NCI-H2227 treated with DMSO at 0.1 percent for 48 hours (cell line): Measurements from ENCODE around the gene CDH16.

Experiments
- DNase-seq: peaks from one replicate; lab custom pipeline; 2025; lab: John Stamatoyannopoulos, UW

Gene CDH16

GRCh38 chr16:66926961-66927436 lies 8.3 kb upstream of the CDH16 start:
- DNase-seq, result no peak

GRCh38 chr16:66926171-66926947 lies 7.7 kb upstream of the CDH16 start:
- DNase-seq, result no peak

GRCh38 chr16:66925322-66925840 lies 6.7 kb upstream of the CDH16 start, which contains the start of gene RRAD:
Gene RRAD, minus strand, starts transcription at chr16:66925535. Its CDS starts 356 bp downstream, at chr16:66925179.
- no peak for DNase-seq

GRCh38 chr16:66924527-66925321 lies 6.0 kb upstream of the CDH16 start:
- DNase-seq, result no peak

GRCh38 chr16:66923866-66924265 lies 5.2 kb upstream of the CDH16 start:
- no peak for DNase-seq

GRCh38 chr16:66923247-66923731 lies 4.6 kb upstream of the CDH16 start:
- no peak for DNase-seq

GRCh38 chr16:66921729-66922450 lies 3.2 kb upstream of the CDH16 start:
- no peak for DNase-seq

GRCh38 chr16:66920924-66921680 lies 2.4 kb upstream of the CDH16 start:
- no peak for DNase-seq

GRCh38 chr16:66920299-66920590 lies 1.6 kb upstream of the CDH16 start:
- DNase-seq, result no peak

- no peak for DNase-seq
These were observed 1.0 kb upstream of the CDH16 start for GRCh38 chr16:66919569-66920298.

GRCh38 chr16:66918355-66918754 lies 330 bp downstream of the CDH16 start:
- no peak for DNase-seq

- no peak for DNase-seq
These were observed 944 bp downstream of the CDH16 start for GRCh38 chr16:66917741-66918140.

- DNase-seq, result no peak
These were observed 2.2 kb downstream of the CDH16 start for GRCh38 chr16:66916518-66916917.

- no peak for DNase-seq
These were observed 3.6 kb downstream of the CDH16 start for GRCh38 chr16:66915041-66915440.

- DNase-seq, result no peak
These were observed 4.1 kb downstream of the CDH16 start for GRCh38 chr16:66914541-66914940.

GRCh38 chr16:66913711-66914110 lies 5.0 kb downstream of the CDH16 start:
- no peak for DNase-seq

- no peak for DNase-seq
These were observed 5.6 kb downstream of the CDH16 start for GRCh38 chr16:66913081-66913480.

GRCh38 chr16:66911801-66912200 lies 6.9 kb downstream of the CDH16 start:
- no peak for DNase-seq

GRCh38 chr16:66911112-66911511 lies 7.6 kb downstream of the CDH16 start:
- no peak for DNase-seq

GRCh38 chr16:66910175-66910940 lies 8.3 kb downstream of the CDH16 start:
- no peak for DNase-seq
